ENCODE measurements around the gene TRIP12. TPM values are rescaled to one million over a fixed set of nuclear protein-coding genes. Genes with fewer than 3 reads are reported as not detected.
"Not testable (repeated sequence)": the region's sequence is repeated elsewhere in the genome, so short reads cannot be mapped to it uniquely, and the experiment has no call there.

TRIP12 gene
- total RNA-seq, 1 donor from 2014 or later = 363 TPM

DNA sequence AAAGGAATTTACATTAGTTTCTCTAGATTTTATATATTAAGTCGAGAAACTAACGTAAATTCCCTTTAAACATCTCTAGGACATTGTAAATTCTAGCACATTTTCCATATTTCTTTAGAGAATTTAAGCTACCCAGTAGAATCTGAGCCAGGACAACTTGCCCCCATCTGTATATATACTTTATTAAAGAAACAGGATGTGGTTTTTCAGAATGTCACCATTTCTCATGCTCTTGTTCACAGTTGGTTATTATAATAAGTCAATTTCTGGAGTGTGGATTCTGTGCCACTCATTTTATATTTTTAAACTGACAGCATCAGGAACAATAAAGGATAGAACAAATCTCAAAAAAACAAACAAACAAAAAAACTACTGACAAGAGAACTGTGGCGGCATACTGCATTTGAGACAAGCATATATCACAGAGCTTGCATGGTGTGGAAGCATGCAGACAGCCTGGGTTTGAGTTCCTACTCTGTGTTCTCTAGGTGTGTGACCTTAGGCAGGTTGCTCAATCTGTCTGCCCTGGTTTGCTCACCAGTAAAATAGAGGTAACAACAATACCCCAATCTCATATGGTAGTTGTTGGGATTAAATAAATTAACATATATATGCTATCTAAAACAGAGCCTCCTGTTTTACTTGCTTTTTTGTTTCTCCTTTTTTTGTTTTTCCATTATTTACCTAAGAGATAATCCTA, 146.0 kb downstream of the TRIP12 start:
- Mint-ChIP-seq H3K36me3 (ENCODE audit: low read depth, unreplicated experiment) (peaks cover 52% of the 10 kb centered on the region), H3K4me1 (ENCODE audit: unreplicated experiment) (peaks cover 6% of the 10 kb centered on the region), H3K27me3 (ENCODE audit: unreplicated experiment) (no peaks in the 10 kb centered on the region), H3K9me3 (ENCODE audit: unreplicated experiment) (no peaks in the 10 kb centered on the region), H3K27ac (ENCODE audit: unreplicated experiment) (no peak overlapping the region), H3K4me3 (ENCODE audit: unreplicated experiment) (no peak overlapping the region)
- no peak for DNase-seq (ENCODE audit: low spot score)
- TF ChIP-seq CTCF (IDR thresholded peaks at IDR 0.05; ENCODE audit: unreplicated experiment) = no peak

DNA sequence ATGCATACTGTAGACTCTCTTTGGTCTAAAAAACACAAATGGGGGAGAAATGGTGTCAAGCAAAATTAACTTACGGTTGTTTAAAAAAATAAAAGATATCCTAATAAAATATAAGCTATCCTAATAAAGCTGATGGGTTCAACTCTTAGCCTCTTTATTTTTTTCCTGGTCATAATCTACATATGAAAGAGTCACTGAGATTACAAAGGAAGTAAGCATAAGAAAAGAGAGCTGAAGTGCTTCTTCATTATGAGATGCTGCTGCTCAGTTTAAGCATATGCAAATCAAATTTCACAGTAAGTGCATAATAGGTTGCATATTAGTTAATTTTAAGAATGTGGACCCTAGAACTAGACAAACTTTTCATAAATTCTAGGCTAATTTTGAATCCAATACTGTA, 147.6 kb downstream of the TRIP12 start:
- H3K4me3 Mint-ChIP-seq (ENCODE audit: unreplicated experiment) = no peak overlapping the region
- no peak overlapping the region for H3K27ac Mint-ChIP-seq (ENCODE audit: unreplicated experiment)
- H3K27me3 Mint-ChIP-seq (ENCODE audit: unreplicated experiment) = no peaks in the 10 kb centered on the region
- TF ChIP-seq CTCF (IDR thresholded peaks at IDR 0.05; ENCODE audit: unreplicated experiment) = no peak
- no peaks in the 10 kb centered on the region for H3K4me1 Mint-ChIP-seq (ENCODE audit: unreplicated experiment)
- H3K36me3 Mint-ChIP-seq (ENCODE audit: low read depth, unreplicated experiment) = peaks cover 42% of the 10 kb centered on the region
- no peaks in the 10 kb centered on the region for H3K9me3 Mint-ChIP-seq (ENCODE audit: unreplicated experiment)
- no peak for DNase-seq (ENCODE audit: low spot score)

DNA sequence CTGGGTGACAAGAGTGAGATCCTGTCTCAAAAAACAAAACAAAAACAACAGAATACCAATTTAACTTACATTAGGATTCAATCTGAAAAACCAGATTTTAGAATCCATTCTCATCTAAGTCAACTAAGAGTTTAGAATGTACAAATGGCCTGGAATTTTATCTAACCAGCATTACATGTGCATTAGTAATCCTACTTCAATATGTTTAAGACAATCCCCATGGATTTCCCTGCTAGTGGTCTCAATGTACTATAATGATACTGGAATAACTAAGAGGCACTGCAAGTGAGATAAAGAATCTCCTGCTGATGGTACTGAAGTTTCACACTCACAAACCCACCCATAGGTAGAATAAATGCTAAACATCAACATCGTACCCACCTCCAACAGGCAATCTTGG, 153.6 kb downstream of the TRIP12 start:
- DNase-seq (ENCODE audit: low spot score) = no peak
- peaks cover 2% of the 10 kb centered on the region for H3K27me3 Mint-ChIP-seq (ENCODE audit: unreplicated experiment)
- no peaks in the 10 kb centered on the region for H3K4me1 Mint-ChIP-seq (ENCODE audit: unreplicated experiment)
- H3K36me3 Mint-ChIP-seq (ENCODE audit: low read depth, unreplicated experiment) = peaks cover 51% of the 10 kb centered on the region
- TF ChIP-seq CTCF (IDR thresholded peaks at IDR 0.05; ENCODE audit: unreplicated experiment) = no peak
- H3K9me3 Mint-ChIP-seq (ENCODE audit: unreplicated experiment) = no peaks in the 10 kb centered on the region
- peak overlapping the region; percentile 57 for H3K4me3 Mint-ChIP-seq (ENCODE audit: unreplicated experiment)
- peak overlapping the region; percentile 52 for H3K27ac Mint-ChIP-seq (ENCODE audit: unreplicated experiment)

- Mint-ChIP-seq H3K27ac (ENCODE audit: unreplicated experiment) (no peak overlapping the region), H3K36me3 (ENCODE audit: low read depth, unreplicated experiment) (peaks cover 40% of the 10 kb centered on the region), H3K27me3 (ENCODE audit: unreplicated experiment) (peaks cover 2% of the 10 kb centered on the region), H3K4me3 (ENCODE audit: unreplicated experiment) (no peak overlapping the region), H3K4me1 (ENCODE audit: unreplicated experiment) (no peaks in the 10 kb centered on the region), H3K9me3 (ENCODE audit: unreplicated experiment) (no peaks in the 10 kb centered on the region)
- no peak for TF ChIP-seq CTCF (IDR thresholded peaks at IDR 0.05; ENCODE audit: unreplicated experiment)
- DNase-seq (ENCODE audit: low spot score) = no peak
These were observed 156.1 kb downstream of the TRIP12 start for GRCh38 chr2:229765721-229766120.

GRCh38 chr2:229761663-229762062, 160.1 kb downstream of the TRIP12 start:
- no peaks in the 10 kb centered on the region for H3K4me1 Mint-ChIP-seq (ENCODE audit: unreplicated experiment)
- no peak overlapping the region for H3K4me3 Mint-ChIP-seq (ENCODE audit: unreplicated experiment)
- TF ChIP-seq CTCF (IDR thresholded peaks at IDR 0.05; ENCODE audit: unreplicated experiment) = no peak
- H3K9me3 Mint-ChIP-seq (ENCODE audit: unreplicated experiment) = no peaks in the 10 kb centered on the region
- H3K36me3 Mint-ChIP-seq (ENCODE audit: low read depth, unreplicated experiment) = peaks cover 17% of the 10 kb centered on the region
- H3K27ac Mint-ChIP-seq (ENCODE audit: unreplicated experiment) = no peak overlapping the region
- peaks cover 2% of the 10 kb centered on the region for H3K27me3 Mint-ChIP-seq (ENCODE audit: unreplicated experiment)
- no peak for DNase-seq (ENCODE audit: low spot score)

DNA sequence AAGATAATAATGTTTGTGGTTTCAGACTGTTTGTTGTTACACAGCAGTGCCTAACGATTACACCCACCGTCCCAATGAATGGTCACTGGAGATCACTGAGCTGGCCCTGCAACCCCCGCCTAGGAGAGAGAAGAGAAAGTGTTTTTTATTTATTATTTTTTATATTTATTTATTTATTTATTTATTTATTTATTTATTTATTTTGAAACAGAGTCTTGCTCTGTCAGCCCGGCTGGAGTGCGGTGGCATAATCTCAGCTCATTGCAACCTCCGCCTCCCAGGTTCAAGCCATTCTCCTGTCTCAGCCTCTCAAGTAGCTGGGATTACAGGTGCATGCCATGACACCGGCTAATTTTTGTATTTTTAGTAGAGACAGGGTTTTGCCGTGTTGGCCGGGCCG, 164.3 kb downstream of the TRIP12 start:
- H3K4me1 Mint-ChIP-seq (ENCODE audit: unreplicated experiment); DNase-seq (ENCODE audit: low spot score); H3K9me3 Mint-ChIP-seq (ENCODE audit: unreplicated experiment): not testable (repeated sequence)

More for the DNA sequence above, 164.3 kb downstream of the TRIP12 start:
- not testable (repeated sequence) for H3K4me3 Mint-ChIP-seq (ENCODE audit: unreplicated experiment); H3K36me3 Mint-ChIP-seq (ENCODE audit: low read depth, unreplicated experiment); H3K27me3 Mint-ChIP-seq (ENCODE audit: unreplicated experiment); H3K27ac Mint-ChIP-seq (ENCODE audit: unreplicated experiment)

Data from endothelial cell (in vitro differentiated cells).